Hematopoietic multipotent progenitor cell treated with erythropoietin and hydrocortisone succinate and interleukin-3 and kit ligand, for 17 days (in vitro differentiated cells): ENCODE data around the gene PGLYRP3.
"Not testable (repeated sequence)": the region's sequence is repeated elsewhere in the genome, so short reads cannot be mapped to it uniquely, and the experiment has no call there.

Experiments
- DNase-seq: peaks from one replicate; pipeline ENCODE4 v3.0.0-alpha.2; 2015; ENCODE audit warnings: low spot score

The PGLYRP3 gene

DNA sequence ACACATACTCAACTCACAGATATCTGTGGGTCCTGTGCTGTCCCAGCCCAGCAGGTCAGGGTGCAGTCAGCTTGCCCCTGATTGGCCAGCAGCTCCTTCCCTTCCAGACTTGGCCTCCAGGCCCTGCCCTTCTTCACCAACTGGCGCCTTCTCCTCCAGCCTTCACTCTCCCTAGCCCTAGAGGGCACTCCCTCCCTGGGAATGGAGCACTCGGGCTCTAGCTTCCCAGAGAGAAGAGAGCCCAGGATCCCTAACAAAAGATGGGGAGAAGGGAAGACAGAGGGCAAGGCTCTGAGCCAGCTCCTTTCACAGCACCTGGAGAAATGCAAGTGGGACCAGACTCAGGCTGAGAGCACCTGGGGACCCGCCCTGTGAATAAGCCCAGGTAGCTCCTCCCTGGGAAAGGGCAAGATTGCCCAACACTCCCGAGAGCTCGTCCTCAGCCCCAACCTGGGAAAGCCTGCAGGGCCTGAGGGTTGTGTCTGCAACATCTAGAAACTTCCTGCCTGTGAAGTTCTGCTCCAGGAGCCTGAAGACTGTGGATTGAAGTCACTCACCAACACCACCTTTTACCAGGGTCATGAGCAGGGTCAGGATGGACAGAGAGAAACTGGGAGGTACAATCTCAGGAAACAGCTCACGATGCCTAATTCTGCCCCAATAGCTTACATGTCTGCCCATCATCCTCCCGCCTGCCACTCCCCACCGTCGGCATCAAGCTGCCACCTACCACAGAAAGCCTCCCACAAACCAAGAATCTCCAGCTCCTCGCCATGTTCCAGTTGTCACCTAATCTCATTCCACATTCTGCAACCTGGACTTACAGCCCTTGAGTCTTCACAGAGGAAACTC, 36.0 kb upstream of the PGLYRP3 start, which contains the start of gene PGLYRP4:
TSS of gene PGLYRP4 (minus strand) at position 331 of the 852 bp plus-strand sequence. CDS start 909 bp downstream, outside the sequence.
- no peak for DNase-seq

DNA sequence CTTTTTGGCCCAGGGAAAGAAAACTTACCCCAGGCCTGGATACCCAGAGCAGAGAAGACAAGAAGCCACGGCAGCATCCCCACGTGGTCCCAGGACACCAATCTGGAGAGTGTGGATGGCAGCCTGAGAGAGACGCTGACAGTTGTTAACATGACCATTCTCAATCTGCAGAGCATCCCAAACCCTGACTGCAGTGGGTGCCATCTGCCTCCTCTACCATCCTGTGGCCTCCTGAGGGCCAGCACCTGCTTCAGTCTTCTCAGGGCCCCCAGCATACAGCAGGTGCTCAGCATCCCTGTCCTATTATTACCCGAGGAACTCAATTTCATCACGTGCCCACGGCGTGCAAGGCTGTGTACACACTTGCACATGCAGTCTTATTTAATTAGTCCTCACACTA, 35.1 kb upstream of the PGLYRP3 start:
- no peak for DNase-seq

DNA sequence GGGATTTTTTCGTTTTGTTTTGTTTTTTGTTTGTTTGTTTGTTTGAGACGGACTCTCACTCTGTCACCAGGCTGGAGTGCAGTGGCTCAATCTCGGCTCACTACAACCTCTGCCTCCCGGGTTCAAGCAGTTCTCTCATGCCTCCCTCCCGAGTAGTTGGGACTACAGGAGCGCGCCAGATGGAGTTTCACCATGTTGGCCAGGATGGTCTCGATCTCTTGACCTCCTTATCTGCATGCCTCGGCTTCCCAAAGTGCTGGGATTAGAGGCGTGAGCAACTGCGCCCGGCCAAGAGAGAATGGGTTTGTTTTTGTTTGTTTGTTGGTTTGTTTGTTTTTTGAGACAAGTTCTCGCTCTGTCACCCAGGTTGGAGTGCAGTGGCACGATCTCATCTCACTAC, 34.3 kb upstream of the PGLYRP3 start:
- not testable (repeated sequence) for DNase-seq

DNA sequence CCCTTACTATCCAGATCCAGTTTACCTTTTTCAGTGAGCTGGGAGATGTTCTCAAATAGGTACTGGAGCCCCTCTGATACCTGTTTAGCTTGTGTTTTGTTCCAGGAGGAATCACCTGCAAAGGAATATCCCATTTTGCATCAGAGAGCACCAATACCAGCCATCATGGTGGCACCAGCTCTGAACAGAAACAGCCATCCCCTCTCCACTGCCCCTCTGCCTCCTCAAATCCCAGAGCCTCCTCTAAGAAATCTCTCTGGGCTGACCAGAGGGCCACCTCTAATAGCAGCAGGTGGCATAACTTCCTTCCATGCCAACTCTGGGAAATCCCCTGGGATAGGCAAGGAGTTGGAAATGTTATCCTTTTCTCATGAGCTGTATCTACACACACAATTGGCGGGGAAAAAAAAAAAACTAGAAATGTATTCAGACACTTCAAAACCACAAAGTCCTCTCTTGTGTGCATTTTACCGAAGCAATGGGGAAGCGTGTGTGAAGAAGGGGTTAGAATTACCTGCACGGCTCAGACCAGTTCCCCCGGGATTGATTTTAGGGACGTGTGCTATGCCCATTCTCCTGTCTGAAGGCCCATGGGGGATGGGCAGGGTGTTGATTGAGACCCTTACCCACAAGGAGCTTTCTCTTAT, 33.4 kb upstream of the PGLYRP3 start:
- no peak for DNase-seq

DNA sequence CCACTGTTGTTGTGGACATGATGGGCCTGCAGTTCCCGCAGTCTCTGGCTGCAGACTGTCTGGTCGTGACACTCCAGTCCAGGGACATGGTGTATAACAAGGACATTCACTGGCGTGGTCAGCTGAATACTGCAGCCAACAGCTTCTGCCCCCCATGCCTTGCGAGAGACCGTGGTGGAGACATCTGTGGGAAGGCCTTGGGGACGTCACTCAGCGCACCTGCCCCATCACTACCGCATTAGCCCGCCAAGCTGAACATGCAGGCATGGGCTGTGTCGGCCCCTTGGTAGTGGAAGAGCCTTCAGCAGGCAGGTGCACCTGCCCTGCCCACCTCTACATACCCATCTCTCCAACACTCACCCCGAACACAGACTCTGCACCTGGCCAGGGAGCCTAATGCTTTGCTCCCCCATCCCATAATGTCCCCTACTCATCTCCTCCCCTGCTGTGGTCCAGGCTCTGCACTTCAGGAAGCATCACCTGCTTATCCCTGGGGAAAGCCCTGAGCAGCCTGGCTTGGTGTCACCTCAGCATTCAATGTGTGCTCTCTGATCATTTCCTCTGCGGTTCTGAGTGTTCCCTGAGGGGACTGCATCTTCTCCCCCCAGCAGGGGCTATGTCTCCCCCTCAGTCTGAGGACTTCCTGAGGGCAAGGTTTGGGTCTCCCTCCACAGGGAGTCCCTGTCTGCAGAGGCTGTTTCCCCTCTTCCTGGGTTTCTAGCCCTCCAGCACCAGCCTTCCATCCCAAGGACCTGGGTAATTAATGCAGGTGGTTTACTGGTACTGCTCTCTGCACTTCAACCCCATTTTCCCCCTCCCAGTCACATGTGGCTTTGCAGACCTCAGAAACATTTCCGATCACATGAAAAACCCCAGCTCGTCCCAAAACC, 32.7 kb upstream of the PGLYRP3 start:
- DNase-seq = no peak

DNA sequence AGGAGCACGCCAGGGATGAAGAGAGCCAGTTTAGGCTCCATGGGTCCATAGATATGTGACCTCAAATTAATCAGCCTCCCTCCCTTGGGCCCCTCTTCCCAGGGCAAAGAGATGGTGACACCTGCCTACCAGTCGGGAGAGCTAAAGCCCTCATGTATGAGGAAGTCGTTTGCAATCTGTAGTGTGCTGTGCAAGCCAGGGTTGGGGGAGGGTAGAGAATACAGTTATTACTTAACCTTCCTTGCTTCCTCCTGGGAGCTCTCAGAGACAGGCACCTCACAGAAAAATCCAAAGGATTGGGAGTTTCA, 31.9 kb upstream of the PGLYRP3 start:
- no peak for DNase-seq

DNA sequence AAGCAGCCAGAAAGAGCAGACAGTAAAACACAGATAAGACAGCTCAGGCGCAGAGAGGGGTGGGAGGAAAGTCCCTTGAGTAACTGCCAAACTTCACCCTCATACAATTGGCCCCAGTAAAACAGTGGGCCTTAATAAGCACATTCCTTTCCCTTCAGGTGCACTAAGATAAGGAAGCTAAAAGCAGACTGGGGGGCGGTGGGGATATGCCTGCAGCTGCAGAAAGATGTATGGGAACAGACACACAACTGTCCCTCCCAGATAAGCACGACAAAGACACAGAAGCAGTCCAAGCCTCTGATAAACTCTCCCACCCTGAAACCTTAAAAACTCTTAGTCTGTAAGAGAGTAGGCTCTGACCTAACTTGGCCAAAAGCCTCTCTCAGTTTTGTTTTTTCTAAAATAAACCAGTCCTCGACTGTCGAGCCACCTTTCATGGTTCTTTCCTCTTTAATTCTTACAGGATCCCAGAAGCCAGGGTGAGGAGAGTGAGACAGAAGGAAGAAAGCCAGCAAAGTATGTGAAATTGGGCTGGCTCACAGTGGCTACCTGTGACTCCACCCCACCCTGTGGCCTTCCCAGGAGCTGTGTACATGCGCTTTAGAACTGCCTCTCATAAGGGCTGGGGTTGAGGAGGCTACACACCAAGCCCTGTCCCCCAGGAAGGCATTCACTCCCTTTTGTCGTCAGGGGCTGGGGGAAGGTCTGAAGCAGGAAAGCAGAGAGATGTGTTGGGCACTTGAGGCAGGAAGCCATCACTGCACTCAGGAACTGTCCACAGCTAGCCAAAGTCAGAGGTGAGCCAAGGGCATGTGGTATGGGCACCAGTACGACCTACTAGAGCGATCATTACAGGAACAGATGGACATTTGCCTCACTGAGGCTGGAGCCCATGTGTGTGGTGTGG, 31.3 kb upstream of the PGLYRP3 start:
- DNase-seq = peak; percentile 47

DNA sequence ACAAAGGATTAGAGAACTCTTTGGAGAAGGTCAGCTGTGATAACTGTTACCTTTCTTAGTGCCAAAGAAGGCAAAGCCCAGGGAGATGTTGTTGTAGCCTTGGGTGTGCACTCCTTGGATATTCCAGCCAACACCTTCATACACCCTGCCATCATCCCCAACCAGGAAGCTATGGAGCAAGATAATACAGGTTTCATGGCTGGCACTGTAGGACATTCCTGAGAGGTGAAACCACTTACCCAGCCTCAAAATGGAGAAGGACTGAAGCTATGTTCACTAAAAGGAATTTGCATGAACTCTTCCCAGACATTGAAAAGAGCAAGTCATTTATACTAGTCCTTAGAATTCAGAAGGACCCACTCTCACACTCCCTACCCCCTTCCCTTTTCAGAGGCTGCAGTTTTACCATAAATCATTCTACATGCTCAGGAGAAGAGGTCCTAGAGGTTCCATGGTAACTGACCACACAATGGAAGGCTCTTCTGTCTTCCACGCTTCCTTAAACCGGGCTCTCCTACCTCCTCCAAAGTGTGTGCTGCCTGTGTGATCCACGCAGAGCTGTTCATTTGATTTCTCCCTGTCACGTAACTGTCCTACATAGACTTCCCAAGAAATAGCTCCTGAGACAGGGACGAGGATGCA, 30.4 kb upstream of the PGLYRP3 start:
- DNase-seq = no peak

DNA sequence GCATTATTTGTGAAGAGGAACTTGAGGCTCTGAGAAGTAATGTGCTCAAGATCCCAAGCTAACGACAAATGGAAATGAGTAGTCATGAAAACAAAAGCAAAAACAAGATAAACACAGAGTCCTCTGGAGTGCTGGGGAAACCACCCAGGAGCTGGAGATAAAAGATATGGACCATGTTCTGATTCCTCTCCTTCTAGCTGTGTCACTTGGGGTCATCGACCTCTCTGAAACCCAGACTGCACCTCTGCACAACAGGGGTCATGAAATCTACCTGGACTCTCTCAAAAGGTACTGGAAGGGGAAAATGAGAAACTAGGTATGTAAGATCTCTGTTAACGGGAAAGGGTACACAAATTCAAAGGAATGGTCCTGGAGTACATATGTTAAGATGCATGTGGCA, 29.4 kb upstream of the PGLYRP3 start:
- DNase-seq = peak; percentile 23

DNA sequence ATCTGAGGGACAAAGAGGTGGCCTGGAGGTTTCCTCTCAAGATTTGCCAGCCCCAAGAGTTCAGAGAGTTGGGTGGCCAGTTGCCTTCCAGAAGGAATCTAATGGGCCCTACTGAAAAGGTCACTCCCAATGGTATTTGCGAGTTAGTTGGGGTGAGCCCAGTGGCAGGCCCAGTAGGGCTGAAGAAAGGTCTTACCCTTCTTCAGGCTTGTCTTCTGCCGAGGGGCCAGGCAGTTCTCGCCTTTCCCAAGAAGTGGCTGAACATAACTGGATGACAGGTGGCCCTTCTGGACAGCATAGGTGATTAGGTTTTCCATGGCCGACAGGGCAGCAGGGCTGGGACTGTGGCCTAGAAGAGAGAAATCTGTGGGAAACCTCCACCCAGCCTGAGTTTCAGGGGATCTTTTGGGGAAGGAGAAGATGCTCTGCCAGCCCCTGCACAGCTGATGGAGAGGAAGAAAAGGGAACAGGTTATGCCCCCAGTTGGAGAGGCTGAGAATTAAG, 28.7 kb upstream of the PGLYRP3 start:
- DNase-seq = no peak

DNA sequence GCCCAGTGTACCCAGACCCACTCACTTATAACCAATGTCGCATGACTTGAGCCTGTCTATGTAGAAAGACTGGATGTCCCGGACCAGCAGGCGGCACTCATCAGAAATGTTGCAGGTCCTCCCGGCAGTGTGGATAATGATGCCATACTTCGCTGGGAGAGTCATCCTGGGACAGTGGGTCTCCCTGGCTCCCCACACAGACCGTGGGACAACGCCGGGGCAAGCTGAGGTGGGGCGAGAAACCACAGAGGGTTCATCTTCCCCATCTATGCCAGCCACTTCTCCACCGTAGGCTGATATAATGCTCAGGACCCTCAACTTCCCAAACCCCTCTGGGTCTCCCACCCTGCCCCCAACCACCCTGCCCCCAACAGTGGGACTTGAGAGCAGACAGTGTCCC, 27.6 kb upstream of the PGLYRP3 start:
- DNase-seq = no peak

DNA sequence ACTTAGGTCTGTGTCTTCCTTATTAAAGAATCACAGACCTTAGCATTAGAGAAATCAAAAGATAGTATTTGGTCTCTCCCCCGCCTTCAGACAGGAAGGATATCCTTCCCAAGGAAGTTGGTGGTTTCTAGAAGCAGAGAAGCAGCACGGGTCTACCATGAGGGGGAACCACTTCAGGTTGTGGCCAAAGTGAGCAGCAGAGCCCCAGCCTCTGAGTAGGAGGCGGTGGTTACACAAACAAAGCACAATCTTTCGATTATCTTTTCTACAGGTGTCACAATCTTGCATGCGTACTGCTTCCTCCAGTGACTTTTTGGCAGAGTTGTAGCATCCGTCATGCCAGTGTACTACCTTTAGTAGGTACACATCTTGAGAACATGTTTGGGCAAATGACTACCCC, 27.1 kb upstream of the PGLYRP3 start:
- no peak for DNase-seq

DNA sequence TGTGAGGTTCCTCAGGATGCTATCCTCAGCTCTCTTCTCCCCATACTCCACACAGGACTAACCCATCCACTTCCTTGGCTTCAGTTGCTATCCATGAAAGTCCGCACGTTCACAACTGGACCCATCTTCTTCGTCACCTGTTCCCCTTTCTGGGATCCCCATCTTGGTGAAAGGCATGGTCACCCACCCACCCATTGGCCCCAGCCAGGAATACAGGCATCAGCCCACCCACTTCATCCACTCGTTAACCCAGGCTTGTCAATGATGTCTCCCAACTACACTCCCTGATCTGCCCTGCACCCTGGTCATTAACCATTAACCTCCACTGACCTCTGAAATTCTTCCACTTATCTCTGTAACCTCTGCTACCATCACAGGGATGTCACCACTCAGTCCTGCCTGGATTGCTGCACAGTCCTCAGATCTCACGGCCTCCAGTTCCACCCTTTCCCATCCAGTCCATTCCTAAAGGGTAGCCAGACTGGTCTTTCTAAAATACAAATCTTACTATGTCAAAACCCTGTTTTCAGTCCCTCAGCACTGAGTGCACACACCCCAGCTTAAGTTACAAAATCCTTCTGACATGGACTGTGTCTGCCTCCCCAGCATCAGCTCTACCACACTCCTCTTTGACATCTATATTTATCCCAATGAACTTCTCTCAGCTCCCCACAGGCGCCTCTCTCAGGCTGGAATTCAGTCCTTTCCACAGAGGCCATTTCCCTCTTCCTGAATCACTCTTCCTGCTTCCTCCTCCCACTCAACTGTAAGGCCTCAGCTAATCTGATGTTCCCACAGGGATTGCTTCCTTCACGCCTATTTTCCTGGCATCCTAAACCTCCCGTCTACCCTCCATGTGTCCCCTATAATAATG, 25.5 kb upstream of the PGLYRP3 start:
- no peak for DNase-seq

DNA sequence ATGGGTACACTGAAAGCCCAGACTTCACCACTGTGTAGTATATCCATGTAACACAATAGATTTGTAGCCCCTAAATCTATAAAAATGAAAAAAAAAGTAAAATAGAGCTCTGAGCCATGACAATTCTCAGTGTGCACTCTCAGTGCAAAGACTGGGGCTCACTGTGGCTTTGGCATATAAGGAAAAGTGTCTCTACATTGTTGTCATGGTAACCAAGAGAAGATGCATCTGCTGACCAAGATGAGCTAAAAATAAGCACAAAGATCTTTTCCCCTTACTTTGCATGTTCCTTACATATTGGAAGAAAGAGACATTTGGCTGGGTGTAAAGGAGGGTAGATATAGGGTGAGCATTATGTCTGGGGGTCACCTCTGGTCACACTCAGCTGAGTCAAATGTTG, 23.9 kb upstream of the PGLYRP3 start:
- no peak for DNase-seq

DNA sequence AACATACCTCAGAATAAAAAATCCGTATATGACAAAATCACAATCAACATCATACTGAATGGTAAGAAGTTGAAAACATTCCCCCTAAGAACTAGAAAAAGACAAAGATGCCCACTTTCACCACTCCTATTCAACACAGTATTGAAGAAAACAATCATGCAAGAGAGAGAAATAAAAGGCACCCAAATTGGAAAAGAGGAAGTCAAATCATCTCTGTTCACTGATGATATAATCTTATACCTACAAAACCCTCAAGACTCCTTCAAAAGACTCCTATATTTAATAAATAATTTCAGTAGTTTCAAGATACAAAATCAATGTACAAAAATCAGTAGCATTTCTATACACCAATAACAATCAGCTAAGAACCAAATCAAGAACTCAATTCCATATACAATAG, 21.1 kb upstream of the PGLYRP3 start:
- DNase-seq = no peak

DNA sequence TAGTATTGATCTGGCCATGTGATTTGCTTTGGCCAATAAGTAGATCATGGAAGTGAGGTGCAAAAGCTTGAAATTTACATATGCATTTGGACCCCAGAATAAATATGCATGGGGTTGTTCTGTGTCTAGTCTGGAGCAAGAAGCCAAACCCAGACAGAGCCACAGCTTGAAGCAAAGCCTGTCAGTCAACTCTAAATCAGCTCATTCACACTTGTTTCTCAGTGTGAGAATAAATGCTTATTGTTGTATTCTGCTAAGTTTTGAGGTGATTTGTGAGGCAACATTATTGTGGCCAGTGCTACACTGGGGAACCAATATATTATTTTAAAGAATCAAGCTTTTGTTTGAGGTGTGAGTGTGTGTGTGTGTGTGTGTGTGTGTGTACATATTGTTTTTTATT, 12.2 kb upstream of the PGLYRP3 start:
- no peak for DNase-seq

DNA sequence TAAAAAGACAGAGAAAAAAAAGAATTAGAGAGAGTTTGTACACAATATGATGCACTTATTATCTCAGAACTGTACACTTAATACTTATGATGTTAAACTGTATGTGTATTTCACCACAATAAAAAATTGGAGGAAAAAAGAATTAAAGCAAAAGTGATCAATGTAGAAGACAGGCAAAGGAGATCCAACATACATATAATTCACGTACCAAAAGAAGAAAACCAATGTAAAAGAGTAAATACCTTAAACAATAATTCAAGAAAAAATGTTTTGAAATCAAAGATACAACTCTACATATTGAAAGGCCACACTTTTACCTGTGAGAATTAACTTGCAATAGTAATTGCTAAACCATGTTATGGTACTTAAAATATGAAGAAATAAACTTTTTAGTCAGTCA, 9.8 kb upstream of the PGLYRP3 start:
- DNase-seq = no peak

DNA sequence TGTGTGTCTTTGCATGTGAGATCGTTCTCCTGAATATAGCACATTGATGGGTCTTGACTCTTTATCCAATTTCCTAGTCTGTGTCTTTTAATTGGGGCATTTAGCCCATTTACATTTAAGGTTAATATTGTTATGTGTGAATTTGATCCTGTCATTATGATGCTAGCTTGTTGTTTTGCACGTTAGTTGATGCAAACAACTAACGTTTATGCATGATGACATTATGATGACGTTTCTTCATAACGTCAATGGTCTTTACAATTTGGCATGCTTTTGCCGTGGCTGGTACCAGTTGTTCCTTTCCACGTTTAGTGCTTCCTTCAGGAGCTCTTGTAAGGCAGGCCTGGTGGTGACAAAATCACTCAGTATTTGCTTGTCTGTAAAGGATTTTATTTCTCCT, 5.4 kb upstream of the PGLYRP3 start:
- DNase-seq = not testable (repeated sequence)

DNA sequence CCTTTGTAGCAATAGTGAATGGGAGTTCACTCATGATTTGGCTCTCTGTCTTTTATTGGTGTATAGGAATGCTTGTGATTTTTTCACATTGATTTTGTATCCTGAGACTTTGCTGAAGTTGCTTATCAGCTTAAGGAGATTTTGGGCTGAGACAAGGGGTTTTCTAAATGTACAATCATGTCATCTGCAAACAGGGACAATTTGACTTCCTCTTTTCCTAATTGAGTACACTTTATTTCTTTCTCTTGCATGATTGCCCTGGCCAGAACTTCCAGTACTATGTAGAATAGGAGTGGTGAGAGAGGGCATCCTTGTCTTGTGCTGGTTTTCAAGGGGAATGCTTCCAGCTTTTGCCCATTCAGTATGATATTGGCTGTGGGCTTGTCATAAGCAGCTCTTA, 3.3 kb upstream of the PGLYRP3 start:
- not testable (repeated sequence) for DNase-seq

DNA sequence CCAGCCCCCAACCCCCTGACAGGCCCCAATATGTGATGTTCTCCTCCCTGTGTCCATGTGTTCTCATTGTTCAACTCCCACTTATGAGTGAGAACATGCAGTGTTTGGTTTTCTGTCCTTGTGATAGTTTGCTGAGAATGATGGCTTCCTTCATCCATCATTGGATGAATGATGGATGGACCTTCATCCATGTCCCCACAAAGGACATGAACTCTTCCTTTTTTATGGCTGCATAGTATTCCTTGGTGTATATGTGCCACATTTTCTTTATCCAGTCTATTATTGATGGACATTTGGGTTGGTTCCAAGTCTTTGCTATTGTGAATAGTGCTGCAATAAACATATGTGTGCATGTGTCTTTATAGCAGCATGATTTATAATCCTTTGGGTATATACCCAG, 1.6 kb upstream of the PGLYRP3 start:
- not testable (repeated sequence) for DNase-seq
